Body of pancreas (tissue), 4 donors: ENCODE results near the gene SPINK9. TPM values are rescaled to one million over a fixed set of nuclear protein-coding genes. Genes with fewer than 3 reads are reported as not detected.
"Not testable (repeated sequence)": the region's sequence is repeated elsewhere in the genome, so short reads cannot be mapped to it uniquely, and the experiment has no call there.

Experiments used
- ATAC-seq: fragments of 150-250 bp; one replicate; pipeline ENCODE4 v1.9.1; 2016
- DNase-seq, 4 donors: peaks; one replicate each; pipeline ENCODE4 v3.0.0-alpha.2; 2019
- H3K27ac ChIP-seq, 4 donors: fragments of 200-600 bp; sonication (generic); 1 replicate in 3 of 4; 2 replicates in 1 of 4; pipeline versions ENCODE4 v1.5.1 to v1.6.1; 2016 to 2019; ENCODE audit warnings: mild to moderate bottlenecking in 1 of 4, mixed read lengths in 1 of 4, moderate library complexity in 1 of 4
- H3K27me3 ChIP-seq, 2 donors: fragments of 200-600 bp; sonication (generic); one replicate each; pipeline ENCODE4 v1.6.0; 2016; ENCODE audit warnings: mild to moderate bottlenecking in 1 of 2
- H3K36me3 ChIP-seq, 2 donors: fragments of 200-600 bp; sonication (generic); replicated peaks in 1 of 2; 2 replicates each; pipeline ENCODE4 v1.5.1; 2016; ENCODE audit warnings: low read depth in 2 of 2; ENCODE audit not compliant: insufficient read depth in 1 of 2
- H3K4me1 ChIP-seq: fragments of 200-600 bp; sonication (generic); one replicate; pipeline ENCODE4 v1.6.0; 2016
- H3K4me3 ChIP-seq, 2 donors: fragments of 200-600 bp; sonication (generic); 1 replicate in 1 of 2; 2 replicates in 1 of 2; pipeline ENCODE4 v1.5.1; 2016 to 2019
- H3K9me3 ChIP-seq, 3 donors: fragments of 200-600 bp; sonication (generic); 1 replicate in 2 of 3; 2 replicates in 1 of 3; pipeline ENCODE4 v1.5.1; 2016
- CTCF ChIP-seq, 7 experiments: fragments of 450-650 bp in 4 of 7; fragments of 200-600 bp in 3 of 7; sonication (generic) in 3 of 7; IDR thresholded peaks; one replicate each; pipeline ENCODE4 v1.5.1; 2016 to 2019; ENCODE audit warnings: antibody characterized with exemption in 7 of 7
- POLR2A ChIP-seq, 3 donors: fragments of 450-650 bp; IDR thresholded peaks; one replicate each; pipeline ENCODE4 v1.6.1; 2016; ENCODE audit warnings: antibody characterized with exemption in 3 of 3, mild to moderate bottlenecking in 2 of 3
- WGBS, 2 donors: methylation state at CpG; one replicate each; pipeline ENCODE4 v1.1.5; 2017; 5-methylcytosine and 5-hydroxymethylcytosine counted together
- intact Hi-C: fragments of 100-400 bp; cut with DNase I; formaldehyde crosslinking; loops from one replicate; pipeline ENCODE4 v1.15.1; 2023
- total RNA-seq, 2 donors: library from RNA; depleted of rRNA; stranded (reverse); fragments of >200 nt; gene quantifications; one replicate each; pipeline ENCODE4 v1.1.0, GENCODE V29; 2016

SPINK9 gene
- total RNA-seq, 2 donors from 2014 or later, result not detected

GRCh38 chr5:148314731-148315130, 20.6 kb upstream of the SPINK9 start:
- DNase-seq (no peak), ATAC-seq (no peak)
- Histone ChIP-seq H3K27me3 (no peaks in the 10 kb centered on the region), H3K4me1 (no peaks in the 10 kb centered on the region), H3K27ac (no peak overlapping the region), H3K36me3 (no peaks in the 10 kb centered on the region), H3K4me3 (no peak overlapping the region), H3K9me3 (no peaks in the 10 kb centered on the region)
- TF ChIP-seq POLR2A (IDR thresholded peaks at IDR 0.05) (no peak), CTCF (IDR thresholded peaks at IDR 0.05) (no peak)
- intact Hi-C loops, result no loop called here
- 54 to 63% methylated on average over 4 of the region's 4 CpGs for WGBS, 2 donors

GRCh38 chr5:148320011-148320963, 15.1 kb upstream of the SPINK9 start:
- H3K9me3 ChIP-seq, H3K4me1 ChIP-seq, H3K36me3 ChIP-seq, H3K27me3 ChIP-seq, ATAC-seq, intact Hi-C loops, H3K4me3 ChIP-seq: not testable (repeated sequence)
- DNase-seq, result peak in 1 of 4 donors; percentile 53
- TF ChIP-seq POLR2A (IDR thresholded peaks at IDR 0.05), result peak in 1 of 3 donors; percentile 25
- 49 to 54% methylated on average over 31 to 41 of the region's 42 CpGs for WGBS, 2 donors
- peak overlapping the region in 1 of 4 donors; percentile 26 for H3K27ac ChIP-seq

- intact Hi-C loops, result no loop called here
- 90 to 92% methylated on average over 4 of the region's 4 CpGs for WGBS, 2 donors
- H3K36me3 ChIP-seq, result no peaks in the 10 kb centered on the region
- DNase-seq, result no peak
- TF ChIP-seq CTCF (IDR thresholded peaks at IDR 0.05), result no peak
- no peak for TF ChIP-seq POLR2A (IDR thresholded peaks at IDR 0.05)
- H3K4me3 ChIP-seq, result no peak overlapping the region
- no peaks in the 10 kb centered on the region for H3K4me1 ChIP-seq
- no peaks in the 10 kb centered on the region for H3K27me3 ChIP-seq
- no peaks in the 10 kb centered on the region for H3K9me3 ChIP-seq
- H3K27ac ChIP-seq, result no peak overlapping the region
- ATAC-seq, result no peak
Measured at GRCh38 chr5:148333262-148333849, 2.0 kb upstream of the SPINK9 start.

- no peak for DNase-seq
- intact Hi-C loops, result no loop called here
- 85 to 91% methylated on average over 3 of the region's 3 CpGs for WGBS, 2 donors
- no peaks in the 10 kb centered on the region for H3K27me3 ChIP-seq
- H3K4me1 ChIP-seq, result no peaks in the 10 kb centered on the region
- no peaks in the 10 kb centered on the region for H3K36me3 ChIP-seq
- TF ChIP-seq POLR2A (IDR thresholded peaks at IDR 0.05) (no peak), CTCF (IDR thresholded peaks at IDR 0.05) (no peak)
- peaks cover 0 to 3% (median 0%) of the 10 kb centered on the region in 3 donors for H3K9me3 ChIP-seq
- no peak overlapping the region for H3K27ac ChIP-seq
- no peak for ATAC-seq
- H3K4me3 ChIP-seq, result no peak overlapping the region
Measured at GRCh38 chr5:148336704-148337435, 1.5 kb downstream of the SPINK9 start.
